GM21723 (cell line): ENCODE results near the gene CACNA1S.
A peak's percentile ranks its signal among the peaks of the same experiment; 100 is the strongest.

Source experiments
- ATAC-seq: cut with Tn5 transposase; IDR thresholded peaks from one replicate; pipeline ENCODE4 v1.9.1; 2021; ENCODE audit warnings: mild to moderate bottlenecking, moderate library complexity; ENCODE audit not compliant: unreplicated experiment

CACNA1S gene

DNA sequence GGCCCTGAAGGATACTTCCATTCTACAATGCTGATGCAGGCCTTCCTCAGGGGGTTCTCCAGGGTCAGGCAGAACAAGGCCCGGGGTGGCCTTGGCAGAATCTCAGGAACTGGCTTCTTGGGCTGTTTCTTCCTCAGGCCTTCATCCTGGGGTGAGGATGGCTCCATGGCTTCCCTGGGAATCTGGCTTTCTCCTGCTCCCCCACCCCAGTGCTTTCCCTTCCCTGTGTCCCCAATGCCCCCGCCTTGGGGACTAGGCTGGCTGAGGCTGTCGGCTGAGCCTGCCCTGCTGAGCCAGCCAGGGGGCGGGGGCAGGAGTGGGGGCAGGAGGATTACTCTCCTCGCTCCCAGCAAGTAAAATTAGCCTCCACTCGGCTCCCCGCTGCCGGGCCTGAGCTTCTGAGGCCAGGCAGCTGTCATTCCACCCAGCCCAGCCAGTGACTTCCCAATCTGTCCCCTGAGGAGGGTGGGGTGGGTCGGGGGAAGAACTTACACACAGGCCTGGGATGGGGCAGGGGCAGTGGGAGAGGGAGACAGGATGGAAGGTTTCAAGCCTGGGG lies at the start of gene CACNA1S:
Gene CACNA1S, minus strand, starts transcription at position 254 of the 559 bp plus-strand sequence. Its CDS starts 87 bp downstream, at position 167.
- ATAC-seq, result no peak

DNA sequence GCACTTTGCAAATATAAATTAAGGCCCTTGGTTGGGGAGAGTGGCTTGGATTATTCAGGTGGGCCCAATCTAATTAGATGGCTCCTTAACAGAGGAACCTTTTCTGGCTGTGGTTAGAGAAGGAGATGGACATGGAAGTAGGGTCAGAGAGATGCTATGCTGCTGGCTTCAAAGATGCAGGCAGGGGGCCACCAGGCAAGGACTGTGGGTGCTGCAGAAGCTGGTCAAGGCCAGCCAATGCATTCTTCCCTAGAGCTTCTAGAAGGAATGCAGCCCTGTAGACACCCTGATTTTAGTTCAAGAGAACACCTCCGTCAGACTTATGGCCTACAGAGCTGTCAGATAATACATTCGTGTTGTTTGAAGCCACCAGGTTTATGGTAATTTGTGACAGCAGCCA lies 45.7 kb upstream of the CACNA1S start:
- ATAC-seq, result no peak

DNA sequence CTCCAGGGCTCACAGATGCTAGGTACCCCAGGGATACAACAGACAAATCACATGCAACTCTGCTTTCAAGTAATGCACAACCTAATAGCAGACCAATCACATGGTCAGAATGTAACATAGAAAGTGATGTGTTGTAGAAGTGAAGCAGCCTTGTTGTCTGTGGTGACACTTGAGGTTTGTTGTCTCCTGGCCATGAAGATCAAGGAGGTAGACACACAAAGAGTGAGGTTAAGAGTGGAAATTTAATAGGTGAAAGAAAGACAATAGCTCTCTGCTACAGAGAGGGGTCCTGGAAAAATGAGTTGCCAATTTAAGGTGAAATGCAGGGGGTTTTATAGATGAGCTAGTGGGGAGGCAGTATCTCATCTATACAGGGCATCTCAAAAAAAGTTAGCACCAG lies 44.6 kb upstream of the CACNA1S start:
- ATAC-seq, result no peak

DNA sequence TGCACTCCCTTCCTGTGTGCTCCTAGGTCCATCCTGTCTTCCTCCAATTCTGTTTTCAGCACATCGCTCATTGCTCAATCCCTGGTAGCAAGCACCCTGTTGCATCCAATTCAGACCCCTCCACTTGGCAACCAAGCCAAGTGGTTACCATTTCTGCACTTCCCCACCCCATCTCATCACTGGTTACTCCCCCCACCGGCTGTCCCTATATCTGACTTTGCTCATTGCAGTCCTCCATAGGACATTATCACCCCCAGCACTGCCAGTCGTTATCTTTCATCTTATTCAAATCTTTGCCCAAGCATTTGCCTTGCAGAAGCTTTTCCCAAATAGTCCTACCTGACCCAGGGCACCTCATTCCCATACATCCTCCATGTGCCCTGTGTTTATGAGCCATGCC lies 44.1 kb upstream of the CACNA1S start:
- no peak for ATAC-seq

DNA sequence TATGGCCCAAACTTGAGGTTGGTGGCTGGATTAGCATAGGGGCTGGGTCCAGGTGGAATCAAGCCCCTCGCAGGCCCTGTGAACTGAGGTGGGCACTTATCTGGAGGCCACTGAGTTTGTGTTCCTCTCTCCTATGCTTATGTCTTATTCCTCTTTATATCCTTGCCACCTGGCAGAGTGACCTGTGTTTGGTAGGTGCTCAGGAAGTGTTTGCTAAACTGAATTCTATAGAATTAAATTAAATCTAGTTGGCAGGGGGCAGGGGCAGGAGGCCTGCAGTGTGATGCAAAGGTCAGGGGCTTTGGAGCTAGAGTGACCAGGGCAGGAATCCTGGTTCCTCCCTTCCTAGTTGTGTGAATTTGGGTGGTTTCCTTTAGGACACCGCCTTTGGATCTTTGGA lies 43.1 kb upstream of the CACNA1S start:
- ATAC-seq, result no peak

DNA sequence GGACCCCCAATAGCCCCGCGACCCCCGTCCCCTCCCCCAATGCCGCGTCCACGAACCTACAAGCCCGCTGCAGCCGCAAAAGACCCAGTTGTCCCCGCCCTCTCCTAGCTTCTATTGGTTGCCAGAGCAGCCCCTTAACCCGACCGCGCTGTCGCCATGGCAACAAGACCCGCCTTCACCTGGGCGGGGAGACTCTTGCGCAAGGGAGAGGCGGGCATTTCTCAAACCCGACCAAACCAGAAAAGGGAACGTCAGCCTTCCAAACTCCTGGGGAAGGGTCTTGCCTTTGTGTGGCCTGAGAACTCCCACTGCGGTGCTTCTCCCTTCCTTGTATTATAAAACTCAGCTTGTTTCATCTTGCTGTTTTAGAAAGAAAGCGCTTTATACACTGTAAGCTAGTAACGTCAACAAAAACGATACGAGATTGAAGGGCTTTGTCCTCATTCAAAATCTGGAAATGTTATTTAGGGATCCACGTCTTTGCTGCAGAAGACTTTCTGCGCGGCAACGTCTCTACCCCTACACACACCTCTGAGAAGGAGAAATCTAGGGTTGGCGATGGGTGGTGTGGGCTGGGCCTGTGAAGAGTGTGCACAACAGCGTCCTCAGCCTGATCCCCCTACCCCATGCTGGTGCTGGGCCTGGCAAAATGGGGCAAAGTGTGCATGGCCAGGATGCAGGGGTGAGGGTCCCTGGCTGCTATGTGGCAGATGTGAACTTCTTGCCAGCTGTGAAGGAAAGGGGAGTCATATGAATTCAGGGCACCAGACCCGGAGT lies 42.4 kb upstream of the CACNA1S start, which contains the start of gene TMEM9:
Gene TMEM9, minus strand, starts transcription at position 86 of the 777 bp plus-strand sequence. CDS start 551 bp downstream, outside the sequence.
- peak; percentile 98 for ATAC-seq

DNA sequence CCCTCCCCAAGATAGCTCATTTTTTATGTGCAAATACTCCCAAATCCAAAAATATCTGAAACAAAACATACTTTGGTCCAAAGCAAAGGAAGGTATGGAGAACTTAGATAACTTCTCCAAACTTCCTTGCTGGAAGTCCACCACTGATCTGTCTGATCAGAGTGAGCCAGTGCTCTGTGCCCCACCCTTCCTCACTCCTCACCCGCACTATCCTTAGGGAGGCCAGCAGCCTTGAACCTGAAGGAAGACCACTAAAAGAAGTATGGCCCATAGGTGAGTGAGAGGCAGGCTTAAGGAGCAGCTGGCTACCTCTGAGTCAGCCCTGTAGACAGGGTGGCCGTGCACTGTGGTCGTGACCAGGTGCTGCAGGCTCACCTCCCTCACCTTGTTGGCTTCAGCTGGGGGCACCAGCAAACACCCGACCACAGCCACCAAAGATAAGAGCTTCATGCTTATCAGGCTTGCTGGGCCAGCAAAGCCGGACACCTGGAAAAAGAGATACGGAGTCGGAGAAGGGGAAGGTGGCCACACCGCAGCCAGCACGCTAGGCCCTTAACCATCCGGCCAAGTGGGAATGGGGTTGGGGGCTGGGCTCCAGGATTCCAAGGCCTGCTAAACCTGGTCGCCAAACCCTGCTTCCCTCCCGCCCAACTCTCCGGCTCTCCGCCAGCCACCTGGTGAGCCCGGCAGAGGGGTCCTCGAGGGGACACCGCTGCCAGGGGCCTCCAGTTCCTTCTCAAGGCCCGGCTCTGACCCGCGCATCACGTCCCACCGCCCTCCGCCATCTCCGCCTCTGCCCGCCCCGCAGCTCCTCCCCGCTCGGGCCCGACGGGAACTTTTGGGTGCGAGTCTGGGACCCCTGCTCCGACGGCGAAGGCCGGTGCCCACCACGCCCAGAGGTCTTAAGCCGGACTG lies 41.5 kb upstream of the CACNA1S start:
- ATAC-seq, result peak; percentile 80

DNA sequence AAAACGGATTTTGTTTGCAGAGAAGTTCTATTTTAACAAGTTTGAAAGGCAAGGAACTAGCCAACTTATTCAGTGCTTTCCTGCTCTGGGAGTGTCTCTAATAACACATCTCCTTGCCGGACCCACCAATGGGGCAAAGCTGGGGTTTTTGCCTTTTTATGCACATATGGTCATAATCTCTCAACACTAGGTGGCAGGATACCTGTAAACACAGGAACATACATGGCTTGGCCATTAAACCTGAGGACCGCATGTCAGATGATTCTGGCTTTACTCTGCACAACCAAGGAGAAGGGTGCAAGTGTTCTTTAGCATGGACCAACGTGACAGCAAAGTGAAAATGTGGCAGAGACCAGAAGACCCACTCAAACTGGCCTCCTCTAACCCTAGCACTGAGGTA lies 37.2 kb upstream of the CACNA1S start:
- no peak for ATAC-seq

DNA sequence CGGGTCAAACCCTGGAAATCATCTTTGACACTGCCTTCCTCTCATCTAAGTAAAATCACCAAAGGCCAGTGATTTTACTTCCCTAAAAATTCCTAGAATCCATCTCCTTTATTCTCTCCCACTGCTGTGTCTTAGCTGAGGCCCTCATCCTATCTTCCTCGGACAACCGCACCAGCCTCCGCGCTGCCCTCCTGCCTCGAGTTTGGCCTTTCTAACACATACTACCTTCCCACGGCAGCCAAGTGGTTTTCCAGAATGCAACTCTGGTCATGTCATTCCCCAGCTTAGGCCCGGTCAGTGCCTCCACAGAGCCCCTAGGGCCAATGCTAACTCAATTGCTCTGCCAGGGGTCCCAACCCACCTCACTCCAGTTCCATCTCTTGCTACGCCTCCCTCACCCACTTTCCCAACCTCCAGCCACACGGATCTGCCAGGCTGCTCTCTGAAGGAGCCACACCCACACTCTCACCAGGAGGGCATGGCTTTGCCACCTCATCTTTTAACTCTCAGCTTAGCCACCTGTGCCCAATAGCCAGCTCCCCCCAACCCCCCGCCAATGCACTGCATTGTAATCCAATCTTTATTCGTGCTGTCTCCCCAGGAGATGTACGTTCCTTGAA lies 35.3 kb upstream of the CACNA1S start:
- no peak for ATAC-seq

DNA sequence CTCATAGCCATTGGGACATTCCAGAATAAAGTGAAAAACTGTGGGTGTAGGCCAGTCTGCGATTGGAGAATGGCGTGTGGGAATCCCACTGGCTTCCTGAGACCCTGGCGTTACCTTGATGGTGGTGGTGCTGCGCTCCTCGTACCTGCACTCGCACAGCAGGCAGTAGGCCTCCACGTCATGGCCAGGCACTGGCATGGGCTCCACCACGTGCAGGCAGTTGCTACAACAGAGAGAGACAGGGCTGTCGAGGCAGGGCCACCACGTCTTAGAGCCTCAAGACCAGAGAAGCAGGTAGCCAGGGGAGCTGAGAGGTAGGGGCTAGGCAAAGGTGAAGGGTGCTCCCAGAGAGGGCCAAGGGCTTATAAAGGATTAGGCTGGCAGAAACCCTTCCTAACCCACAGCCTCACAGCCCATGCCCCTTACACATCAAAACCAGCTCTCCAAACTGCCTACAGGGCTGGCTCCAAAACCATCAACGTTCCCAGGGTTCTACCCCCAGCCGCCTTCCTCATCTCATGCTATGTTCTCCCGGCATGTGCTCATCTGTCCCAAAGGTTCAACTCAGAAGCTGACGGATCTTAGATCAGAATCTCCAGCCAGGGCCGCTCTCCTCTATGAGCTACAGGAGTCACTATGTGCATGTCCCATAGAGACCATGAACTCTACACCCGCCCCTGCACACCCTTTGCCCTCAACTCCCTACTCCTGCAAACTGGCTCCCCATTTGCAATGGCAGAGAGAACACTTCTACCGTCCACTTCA lies 34.6 kb upstream of the CACNA1S start:
- ATAC-seq, result no peak

DNA sequence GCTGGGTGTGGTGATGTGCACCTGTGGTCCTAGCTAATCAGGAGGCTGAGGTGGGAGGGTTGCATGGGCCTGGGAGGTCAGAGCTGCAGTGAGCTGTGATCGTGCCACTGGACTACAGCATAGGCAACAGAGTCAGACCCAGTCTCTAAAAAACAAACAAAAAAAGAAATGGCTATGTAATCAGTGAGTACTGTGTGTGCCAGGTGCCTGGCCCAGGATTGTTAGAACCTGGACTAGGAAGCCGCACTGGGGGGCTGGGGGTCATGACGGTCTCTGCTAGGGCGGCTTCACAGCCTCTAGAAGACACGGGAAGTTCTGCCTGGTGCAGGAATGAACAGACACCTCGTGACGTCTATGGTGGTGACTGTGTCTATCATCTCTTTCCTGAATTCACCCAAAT lies 33.6 kb upstream of the CACNA1S start:
- ATAC-seq, result no peak

DNA sequence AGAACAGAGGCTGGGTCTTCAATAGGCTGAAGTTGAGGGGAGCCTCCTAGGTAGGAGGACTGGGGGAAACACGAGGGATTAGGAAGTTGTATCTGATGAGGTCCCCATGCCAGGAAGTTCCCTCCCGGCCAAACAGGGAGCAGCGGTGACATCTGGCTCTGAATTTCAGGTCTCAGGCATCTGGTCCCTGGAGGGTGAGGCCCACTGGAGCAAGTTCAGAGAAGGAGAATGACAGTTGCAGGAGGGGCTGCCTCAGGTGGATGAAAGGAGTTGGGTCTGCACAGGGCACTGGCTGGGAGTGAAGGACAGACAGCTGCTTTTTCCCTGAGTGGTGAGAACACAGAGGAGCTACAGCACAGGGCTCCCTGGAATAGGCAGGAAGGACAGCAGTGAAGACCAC lies 32.9 kb upstream of the CACNA1S start:
- ATAC-seq, result no peak

DNA sequence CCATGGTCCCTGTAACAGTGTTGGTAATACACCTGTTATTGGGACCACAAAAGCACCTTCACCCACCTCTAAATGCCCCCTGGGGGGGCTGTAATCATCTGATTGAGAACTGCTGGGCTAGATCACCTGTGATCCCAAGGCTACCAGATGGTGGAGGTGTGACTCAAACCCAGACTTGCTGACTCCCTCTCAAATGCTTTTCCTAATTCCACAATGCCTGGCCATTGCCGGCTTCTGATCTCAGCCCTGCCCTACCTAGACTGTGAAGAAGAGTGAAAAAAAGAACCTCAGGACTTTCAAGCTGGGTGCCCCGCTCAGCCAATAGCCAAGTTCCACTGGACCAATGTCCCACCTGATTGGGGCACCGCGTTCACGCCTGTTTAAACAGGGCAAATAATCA lies 32.5 kb upstream of the CACNA1S start:
- ATAC-seq, result no peak

DNA sequence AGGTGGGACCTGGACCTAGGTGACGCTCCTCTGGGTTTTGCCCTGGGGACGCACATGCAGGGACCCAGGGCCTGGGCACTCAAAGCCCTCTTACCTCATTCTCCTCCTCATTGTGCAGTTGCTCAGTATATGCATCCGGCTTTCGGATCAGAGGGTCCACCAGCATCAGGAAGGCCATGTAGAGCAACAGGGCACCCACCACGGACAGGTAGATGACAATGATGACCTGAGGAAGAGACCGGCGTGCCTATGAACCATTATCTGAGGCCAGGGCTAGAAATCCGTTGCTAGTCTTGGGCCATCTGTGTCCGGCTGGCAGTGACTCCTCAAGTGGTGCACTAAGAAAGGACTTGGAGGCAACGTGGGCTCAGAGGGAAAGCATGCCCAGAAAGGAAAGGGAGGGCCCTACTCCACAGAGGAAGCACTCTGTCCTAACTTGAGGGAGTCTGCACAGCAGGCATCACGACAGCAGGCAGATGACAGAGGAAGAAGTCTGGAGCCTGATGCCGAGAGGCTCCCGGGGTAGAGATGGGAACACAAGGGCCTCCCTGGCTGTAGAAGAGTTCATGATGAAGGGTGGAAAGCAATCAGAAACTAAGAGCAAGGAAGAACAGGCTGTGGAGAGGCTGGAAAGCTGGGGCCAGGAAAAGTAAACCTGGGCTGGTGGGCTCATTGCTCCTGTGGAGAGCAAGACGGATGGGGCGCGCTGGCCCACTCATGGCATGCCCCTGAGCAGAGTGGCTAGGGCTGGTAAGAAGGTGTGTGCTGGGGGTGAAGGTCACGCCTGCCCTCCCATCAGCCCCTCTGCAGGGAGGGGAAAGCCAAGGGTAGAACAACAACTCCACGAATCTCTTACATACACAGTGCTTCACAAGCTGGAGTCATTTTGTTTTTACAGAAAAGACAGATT lies 31.8 kb upstream of the CACNA1S start:
- ATAC-seq, result no peak

DNA sequence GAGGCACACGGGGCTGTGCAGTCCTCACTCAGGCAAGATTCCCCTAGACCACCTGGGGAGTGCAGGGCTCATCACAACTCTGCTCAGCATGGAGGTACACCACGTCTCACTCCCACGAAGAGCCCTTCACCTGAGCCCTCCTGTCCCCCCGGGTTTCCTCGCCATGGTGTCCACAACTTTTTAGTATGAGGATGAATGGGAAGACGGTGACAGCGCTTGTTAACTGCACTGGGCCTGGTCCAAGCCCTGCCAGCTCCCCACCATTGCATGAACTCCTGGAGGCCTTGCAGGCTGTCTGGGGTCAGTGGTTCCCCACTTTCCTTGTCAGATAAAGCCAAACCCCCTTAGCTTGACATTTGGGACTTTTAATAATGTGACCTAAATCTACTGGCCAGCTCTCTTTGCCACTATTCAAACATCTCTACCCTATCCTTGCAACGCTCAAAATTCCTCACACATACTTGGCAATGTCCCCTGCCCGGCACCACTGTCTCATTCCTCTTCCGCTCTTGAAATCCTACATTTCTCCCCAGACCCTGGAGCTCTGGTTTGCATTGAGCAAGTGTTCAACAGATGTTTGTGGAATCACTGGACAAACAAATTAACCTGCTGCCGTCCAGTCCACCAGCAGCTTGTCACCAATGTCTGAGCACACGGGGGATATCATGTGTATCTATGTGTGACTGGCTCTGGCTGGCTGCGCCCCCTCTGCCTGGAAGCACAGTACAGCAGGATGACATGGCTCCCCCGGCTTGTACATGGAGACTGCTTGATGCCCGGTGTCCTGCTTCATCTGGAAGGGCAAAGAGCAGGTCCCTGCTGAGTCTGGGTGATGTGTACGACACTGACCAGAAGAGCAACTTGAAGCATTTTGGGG lies 30.9 kb upstream of the CACNA1S start:
- no peak for ATAC-seq

DNA sequence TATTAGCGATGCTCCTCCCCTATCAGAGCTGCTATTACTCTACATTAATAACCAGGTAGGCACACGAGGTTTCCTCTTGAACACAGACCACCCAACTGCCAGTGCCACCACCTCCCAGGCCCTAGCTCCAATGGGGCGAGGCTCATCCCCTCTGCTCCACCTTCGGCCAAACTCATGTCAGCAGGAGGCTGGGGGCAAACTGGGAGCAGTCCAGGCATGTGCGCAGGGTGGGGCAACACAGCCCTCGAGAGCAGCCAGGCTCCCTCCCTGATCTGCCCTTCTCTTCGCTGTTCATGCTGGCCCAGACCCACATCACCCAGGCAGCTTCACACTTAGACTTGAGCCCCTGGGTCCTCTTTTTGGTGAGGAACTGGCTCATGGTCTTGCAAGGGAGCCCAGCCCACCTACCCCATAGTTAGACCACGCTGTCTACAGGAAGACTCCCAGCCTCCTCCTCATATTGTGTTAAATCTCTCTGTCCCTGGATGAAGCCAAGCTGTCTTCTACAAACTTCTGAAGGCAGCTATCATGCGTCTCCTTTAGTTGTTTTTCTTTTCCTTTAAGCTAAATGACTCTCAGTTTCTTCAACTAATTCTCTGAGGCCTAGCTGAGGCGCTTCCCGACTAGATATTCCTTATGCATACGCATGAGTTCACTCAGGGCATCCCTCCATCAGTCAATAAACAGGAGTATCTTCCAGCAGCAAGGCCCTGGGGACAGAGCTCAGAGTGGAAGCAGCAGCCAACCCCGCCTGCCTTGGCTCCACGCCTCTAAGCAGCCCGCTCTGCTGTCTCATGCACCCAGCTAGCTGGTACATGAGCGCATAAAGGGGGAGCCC lies 30.0 kb upstream of the CACNA1S start:
- no peak for ATAC-seq

DNA sequence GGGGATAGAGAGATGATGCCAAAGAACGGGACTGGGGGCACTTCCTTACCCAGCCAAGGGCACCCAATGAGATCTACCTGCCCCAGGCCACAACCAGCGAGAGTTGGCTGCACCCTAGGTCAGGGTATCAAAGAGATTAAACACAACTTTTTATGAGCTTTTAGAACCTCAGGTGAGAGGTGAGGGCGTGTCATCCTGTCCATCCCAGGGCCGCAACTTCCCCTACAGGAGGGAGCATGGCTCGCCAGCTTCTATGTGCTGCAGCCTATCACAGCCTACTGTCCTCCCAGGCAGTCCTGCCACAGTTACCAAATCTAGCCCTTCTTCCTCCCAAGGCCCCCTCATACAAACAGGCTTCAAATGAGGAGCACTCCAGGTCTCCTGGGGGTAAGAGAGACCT lies 29.2 kb upstream of the CACNA1S start:
- no peak for ATAC-seq

DNA sequence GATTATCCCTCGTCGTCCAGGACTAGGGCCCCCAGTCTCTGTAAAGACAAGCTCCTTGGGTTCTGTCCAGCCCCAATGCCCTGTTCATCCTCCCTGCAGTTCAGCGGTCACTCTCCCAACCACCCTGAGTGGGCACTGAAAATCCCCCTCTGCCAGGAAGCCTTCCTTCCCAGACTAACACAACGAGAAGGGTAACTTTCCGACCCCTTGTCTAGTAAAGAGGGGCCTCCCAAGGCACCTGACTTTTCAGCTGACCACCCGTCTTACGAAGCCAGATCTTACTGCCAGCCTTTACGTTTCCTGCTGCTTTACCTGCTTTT lies 28.7 kb upstream of the CACNA1S start:
- ATAC-seq, result no peak
